ENCODE measurements around the gene POLR2E. TPM values are rescaled to one million over a fixed set of nuclear protein-coding genes. Genes with fewer than 3 reads are reported as not detected.

Gene POLR2E
- total RNA-seq, 1 donor from 2014 or later = 140 TPM

GRCh38 chr19:1066251-1066747, 28.9 kb downstream of the POLR2E start:
- H3K4me3 Mint-ChIP-seq (ENCODE audit: unreplicated experiment) = no peak overlapping the region
- no peaks in the 10 kb centered on the region for H3K36me3 Mint-ChIP-seq (ENCODE audit: unreplicated experiment)
- no peak for TF ChIP-seq CTCF (IDR thresholded peaks at IDR 0.05; ENCODE audit: partially characterized antibody, unreplicated experiment)
- H3K4me1 Mint-ChIP-seq (ENCODE audit: low read depth, unreplicated experiment) = peaks cover 1% of the 10 kb centered on the region
- H3K27ac Mint-ChIP-seq (ENCODE audit: unreplicated experiment) = no peak overlapping the region
- DNase-seq = no peak
- H3K27me3 Mint-ChIP-seq (ENCODE audit: unreplicated experiment) = peaks cover 5% of the 10 kb centered on the region
- peaks cover 5% of the 10 kb centered on the region for H3K9me3 Mint-ChIP-seq (ENCODE audit: unreplicated experiment)

GRCh38 chr19:1065606-1066109, 29.5 kb downstream of the POLR2E start:
- H3K27ac Mint-ChIP-seq (ENCODE audit: unreplicated experiment) = no peak overlapping the region
- no peak overlapping the region for H3K4me3 Mint-ChIP-seq (ENCODE audit: unreplicated experiment)

GRCh38 chr19:1064661-1065605, 30.2 kb downstream of the POLR2E start:
- peak; percentile 85 for DNase-seq
- Mint-ChIP-seq H3K4me1 (ENCODE audit: low read depth, unreplicated experiment) (peaks cover 1% of the 10 kb centered on the region), H3K4me3 (ENCODE audit: unreplicated experiment) (no peak overlapping the region), H3K36me3 (ENCODE audit: unreplicated experiment) (no peaks in the 10 kb centered on the region), H3K9me3 (ENCODE audit: unreplicated experiment) (peaks cover 5% of the 10 kb centered on the region), H3K27ac (ENCODE audit: unreplicated experiment) (no peak overlapping the region), H3K27me3 (ENCODE audit: unreplicated experiment) (peaks cover 5% of the 10 kb centered on the region)
- peak; percentile 89 for TF ChIP-seq CTCF (IDR thresholded peaks at IDR 0.05; ENCODE audit: partially characterized antibody, unreplicated experiment)

More at GRCh38 chr19:1065606-1066109, 29.5 kb downstream of the POLR2E start:
- Mint-ChIP-seq H3K4me1 (ENCODE audit: low read depth, unreplicated experiment) (peaks cover 1% of the 10 kb centered on the region), H3K36me3 (ENCODE audit: unreplicated experiment) (no peaks in the 10 kb centered on the region), H3K9me3 (ENCODE audit: unreplicated experiment) (peaks cover 5% of the 10 kb centered on the region), H3K27me3 (ENCODE audit: unreplicated experiment) (peaks cover 5% of the 10 kb centered on the region)
- DNase-seq = no peak
- no peak for TF ChIP-seq CTCF (IDR thresholded peaks at IDR 0.05; ENCODE audit: partially characterized antibody, unreplicated experiment)

- peaks cover 5% of the 10 kb centered on the region for H3K9me3 Mint-ChIP-seq (ENCODE audit: unreplicated experiment)
- H3K4me1 Mint-ChIP-seq (ENCODE audit: low read depth, unreplicated experiment) = peaks cover 1% of the 10 kb centered on the region
- no peak overlapping the region for H3K4me3 Mint-ChIP-seq (ENCODE audit: unreplicated experiment)
- no peak for TF ChIP-seq CTCF (IDR thresholded peaks at IDR 0.05; ENCODE audit: partially characterized antibody, unreplicated experiment)
- H3K27ac Mint-ChIP-seq (ENCODE audit: unreplicated experiment) = no peak overlapping the region
- no peaks in the 10 kb centered on the region for H3K36me3 Mint-ChIP-seq (ENCODE audit: unreplicated experiment)
- H3K27me3 Mint-ChIP-seq (ENCODE audit: unreplicated experiment) = peaks cover 5% of the 10 kb centered on the region
- no peak for DNase-seq
Measured at GRCh38 chr19:1063909-1064660, 31.1 kb downstream of the POLR2E start.
